HG02610 (cell line): ENCODE data around the gene ARHGAP18.

Source experiments
- ATAC-seq: cut with Tn5 transposase; IDR thresholded peaks from one replicate; pipeline ENCODE4 v1.9.1; 2021; ENCODE audit warnings: mild to moderate bottlenecking, moderate library complexity; ENCODE audit not compliant: unreplicated experiment

The ARHGAP18 gene

DNA sequence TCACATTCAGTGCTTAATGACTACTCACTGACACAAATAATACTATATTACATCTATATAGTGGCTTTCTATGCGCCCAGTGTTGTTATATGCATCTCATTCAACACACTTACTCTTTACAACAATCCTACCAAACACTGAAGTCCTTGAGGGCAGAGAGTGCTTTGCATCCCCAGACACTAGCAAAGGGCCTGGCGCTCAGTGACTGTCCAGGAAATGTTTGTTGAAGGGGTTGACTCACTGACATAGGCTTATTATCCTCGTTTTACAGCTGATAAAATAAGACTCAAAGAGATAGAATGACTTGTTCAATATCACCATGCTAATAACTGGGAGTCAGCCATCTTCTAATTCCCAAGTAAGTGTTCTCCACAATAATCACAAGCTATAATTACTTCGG lies 163.3 kb downstream of the ARHGAP18 start:
- no peak for ATAC-seq

GRCh38 chr6:129544892-129545612 lies 164.9 kb downstream of the ARHGAP18 start:
- ATAC-seq: no peak

GRCh38 chr6:129543981-129544380 lies 166.0 kb downstream of the ARHGAP18 start:
- no peak for ATAC-seq

DNA sequence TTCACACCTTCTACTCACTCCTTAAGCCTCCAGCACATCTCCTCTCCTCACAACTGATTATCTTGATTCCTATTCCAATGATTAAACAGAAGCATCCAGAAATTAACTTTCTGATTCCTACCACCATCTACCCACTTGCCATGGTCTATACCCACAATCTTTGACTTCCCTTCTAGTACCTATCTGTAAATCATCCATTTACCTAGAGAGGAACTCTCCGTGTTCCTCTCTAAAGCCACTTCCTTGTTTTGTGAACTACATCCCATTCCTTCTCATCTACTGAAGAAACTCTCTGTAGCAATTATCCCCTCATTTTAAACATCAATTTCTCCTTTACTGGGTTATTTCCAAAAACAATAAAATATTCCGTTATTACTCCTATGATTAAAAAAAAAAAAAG lies 167.3 kb downstream of the ARHGAP18 start:
- no peak for ATAC-seq

DNA sequence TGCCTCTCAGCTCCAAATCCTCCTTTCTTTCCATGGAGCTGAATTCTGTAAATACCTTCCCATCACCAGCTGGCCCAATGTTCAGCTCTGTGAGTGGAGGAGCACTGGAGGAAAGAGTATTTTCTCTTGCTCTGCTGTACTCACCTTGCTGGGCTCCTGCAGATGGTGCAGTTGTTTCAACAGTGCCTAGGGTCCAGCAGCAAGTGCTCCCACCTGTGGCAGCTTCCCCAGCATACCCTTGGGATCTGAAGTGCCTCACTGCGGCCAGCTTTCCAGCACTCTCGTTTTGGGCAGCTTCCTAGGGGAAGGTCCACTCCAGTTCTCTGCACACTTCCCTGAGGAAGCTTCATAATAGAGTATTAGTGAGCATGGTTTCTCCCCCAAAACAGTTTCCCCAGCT lies 170.9 kb downstream of the ARHGAP18 start:
- ATAC-seq: no peak

GRCh38 chr6:129536271-129536670 lies 173.7 kb downstream of the ARHGAP18 start:
- no peak for ATAC-seq

- ATAC-seq: no peak
Observed at GRCh38 chr6:129534926-129535325, 175.1 kb downstream of the ARHGAP18 start.
